HepG2 (cell line): ENCODE results near the gene DSCAML1. TPM values are rescaled to one million over a fixed set of nuclear protein-coding genes. Genes with fewer than 3 reads are reported as not detected.

Experiments
- ATF3 ChIP-seq: sonication (generic); formaldehyde crosslinking; IDR thresholded peaks from 2 replicates; pipeline ENCODE4 v1.4.0; 2020; ENCODE audit warnings: missing genetic modification reagents
- ATF7-NPFF ChIP-seq: sonication (generic); formaldehyde crosslinking; IDR thresholded peaks from 2 replicates; pipeline ENCODE4 v1.8.1; 2023; ENCODE audit warnings: mild to moderate bottlenecking, low read depth, missing genetic modification reagents, moderate library complexity
- CSRNP2 ChIP-seq: sonication (generic); formaldehyde crosslinking; conservative IDR thresholded peaks from 2 replicates; pipeline ENCODE4 v1.8.0; 2022; ENCODE audit warnings: low read depth, missing genetic modification reagents
- HDAC6 ChIP-seq: fragments of 200-600 bp; sonication (generic); IDR thresholded peaks from 2 replicates; pipeline ENCODE4 v1.7.0; 2017; ENCODE audit warnings: mild to moderate bottlenecking, antibody characterized with exemption, low read length, low read depth
- HMGXB4 ChIP-seq, 2 experiments: sonication (generic) in 1 of 2; formaldehyde crosslinking in 1 of 2; IDR thresholded peaks; 2 replicates each; pipeline versions ENCODE4 v1.4.0 to v1.6.1; 2018 to 2020; ENCODE audit warnings: missing genetic modification reagents in 2 of 2, borderline replicate concordance in 1 of 2, low read depth in 1 of 2, mild to moderate bottlenecking in 1 of 2, missing biosample characterization in 1 of 2
- MBD4 ChIP-seq: IDR thresholded peaks from 2 replicates; pipeline ENCODE4 v1.6.1; 2012; ENCODE audit warnings: low read length, inconsistent platforms, borderline replicate concordance
- MED8 ChIP-seq: sonication (generic); formaldehyde crosslinking; IDR thresholded peaks from 2 replicates; pipeline ENCODE4 v1.8.1; 2023; ENCODE audit warnings: mild to moderate bottlenecking, missing genetic modification reagents; ENCODE audit not compliant: insufficient replicate concordance
- NFE2L2 ChIP-seq: fragments of 150-350 bp; IDR thresholded peaks from 2 replicates; pipeline ENCODE4 v1.6.1; 2014; ENCODE audit warnings: low read length
- NPAS2 ChIP-seq: sonication (generic); formaldehyde crosslinking; IDR thresholded peaks from 2 replicates; pipeline ENCODE4 v1.8.0; 2022; ENCODE audit warnings: mild to moderate bottlenecking, missing genetic modification reagents, borderline replicate concordance
- SMAD3 ChIP-seq: sonication (generic); formaldehyde crosslinking; IDR thresholded peaks from 2 replicates; pipeline ENCODE4 v1.4.0; 2020; ENCODE audit warnings: missing genetic modification reagents
- SMC3 ChIP-seq: IDR thresholded peaks from 2 replicates; pipeline ENCODE4 v1.6.1; 2011; ENCODE audit warnings: low read length, improper control_type of control experiment
- SOX5 ChIP-seq: IDR thresholded peaks from 2 replicates; pipeline ENCODE4 v1.6.1; 2016; ENCODE audit warnings: borderline replicate concordance
- TP53 ChIP-seq: sonication (generic); formaldehyde crosslinking; conservative IDR thresholded peaks from 2 replicates; pipeline ENCODE4 v1.4.0; 2020; ENCODE audit warnings: missing genetic modification reagents
- TRIM24 ChIP-seq: sonication (generic); formaldehyde crosslinking; IDR thresholded peaks from 2 replicates; pipeline ENCODE4 v1.8.0; 2022; ENCODE audit warnings: mild to moderate bottlenecking, missing genetic modification reagents
- ZBTB20 ChIP-seq: sonication (generic); formaldehyde crosslinking; IDR thresholded peaks from 2 replicates; pipeline ENCODE4 v1.8.1; 2023; ENCODE audit warnings: missing genetic modification reagents, low read depth, mild to moderate bottlenecking, borderline replicate concordance
- ZFX ChIP-seq: sonication (generic); formaldehyde crosslinking; IDR thresholded peaks from 2 replicates; pipeline ENCODE4 v1.4.0; 2020; ENCODE audit warnings: mild to moderate bottlenecking, low read depth, missing genetic modification reagents, moderate library complexity
- ZNF20 ChIP-seq: sonication (generic); formaldehyde crosslinking; IDR thresholded peaks from 2 replicates; pipeline ENCODE4 v1.4.0; 2020; ENCODE audit warnings: mild to moderate bottlenecking, moderate library complexity, missing genetic modification reagents
- ZNF546 ChIP-seq: sonication (generic); formaldehyde crosslinking; conservative IDR thresholded peaks from 2 replicates; pipeline ENCODE4 v1.8.1; 2023; ENCODE audit warnings: mild to moderate bottlenecking, missing genetic modification reagents
- ZNF670 ChIP-seq: sonication (generic); formaldehyde crosslinking; IDR thresholded peaks from 2 replicates; pipeline ENCODE4 v1.8.0; 2022; ENCODE audit warnings: mild to moderate bottlenecking, missing genetic modification reagents, borderline replicate concordance
- ZNF709 ChIP-seq: sonication (generic); formaldehyde crosslinking; IDR thresholded peaks from 2 replicates; pipeline ENCODE4 v1.5.0; 2020; ENCODE audit warnings: mild to moderate bottlenecking, missing genetic modification reagents
- ZNF740 ChIP-seq: sonication (generic); formaldehyde crosslinking; IDR thresholded peaks from 2 replicates; pipeline ENCODE4 v1.4.0; 2020; ENCODE audit warnings: missing genetic modification reagents
- ZNF780A ChIP-seq: sonication (generic); formaldehyde crosslinking; IDR thresholded peaks from 2 replicates; pipeline ENCODE4 v1.8.0; 2022; ENCODE audit warnings: mild to moderate bottlenecking, missing genetic modification reagents, moderate library complexity
- ZNF850 ChIP-seq: sonication (generic); formaldehyde crosslinking; conservative IDR thresholded peaks from 2 replicates; pipeline ENCODE4 v1.9.0; 2021; ENCODE audit warnings: mild to moderate bottlenecking, missing genetic modification reagents
- ZNF878 ChIP-seq: sonication (generic); formaldehyde crosslinking; IDR thresholded peaks from 2 replicates; pipeline ENCODE4 v1.8.1; 2023; ENCODE audit warnings: mild to moderate bottlenecking, missing genetic modification reagents, moderate library complexity
- ZNF879 ChIP-seq: sonication (generic); formaldehyde crosslinking; IDR thresholded peaks from 2 replicates; pipeline ENCODE4 v1.8.1; 2023; ENCODE audit warnings: missing genetic modification reagents
- ZSCAN20 ChIP-seq: sonication (generic); formaldehyde crosslinking; IDR thresholded peaks from 2 replicates; pipeline ENCODE4 v1.4.0; 2020; ENCODE audit warnings: missing genetic modification reagents, mild to moderate bottlenecking, borderline replicate concordance
- ZSCAN29 ChIP-seq: sonication (generic); formaldehyde crosslinking; conservative IDR thresholded peaks from 2 replicates; pipeline ENCODE4 v1.4.0; 2020; ENCODE audit warnings: mild to moderate bottlenecking, missing genetic modification reagents
- polyA plus RNA-seq, 8 experiments: library from polyadenylated mRNA; depleted of rRNA in 3 of 8; stranded (reverse) in 7 of 8; unstranded in 1 of 8; fragments of >200 nt; fragmentation: Illumina TruSeq in 4 of 8; extraction: Trizol in 4 of 8; gene quantifications; 2 replicates each; pipeline versions ENCODE4 v1.2.1 to v1.2.3, GENCODE V29; 2011 to 2016; ENCODE audit warnings: low read depth in 4 of 8, missing spikeins in 1 of 8, mixed read lengths in 1 of 8; ENCODE audit not compliant: insufficient read depth in 1 of 8
- total RNA-seq, 5 experiments: library from RNA; depleted of rRNA; stranded (reverse); fragments of >200 nt; fragmentation: Illumina TruSeq; extraction: Trizol; gene quantifications; 2 replicates each; pipeline ENCODE4 v1.2.3, GENCODE V29; 2016; ENCODE audit warnings: low read depth in 1 of 5

DSCAML1 gene
- total and polyA plus RNA-seq, 2 of the 13 experiments (the other 11 are each of a cell fraction or from before 2014, with no cell fraction given): 0.29 to 0.40 TPM

GRCh38 chr11:117748771-117749540 is 48.1 kb downstream of the DSCAML1 start (continued):
- TF ChIP-seq NFE2L2 (no peak), ZBTB20 (CRISPR knock-in tag) (no peak), ZSCAN20 (no peak), NPAS2 (CRISPR knock-in tag) (no peak), ATF7-NPFF (CRISPR knock-in tag) (peak; percentile 45; the same call in 1 of the 2 replicates), ZNF709 (CRISPR knock-in tag) (no peak), HDAC6 (no peak), MBD4 (no peak), MED8 (no peak), ATF3 (CRISPR knock-in tag) (no peak), SMAD3 (CRISPR knock-in tag) (peak; percentile 78; the same call in 1 of the 2 replicates), ZNF879 (no peak), ZFX (CRISPR knock-in tag) (peak; percentile 62), TP53 (CRISPR knock-in tag) (no peak), ZNF20 (CRISPR knock-in tag) (no peak), SMC3 (0 out of 2 replicates have a peak, but pooled peaks have one; percentile 23), ZNF850 (CRISPR knock-in tag) (no peak), TRIM24 (no peak), ZNF780A (0 out of 2 replicates have a peak, but pooled peaks have one; percentile 43), ZSCAN29 (CRISPR knock-in tag) (no peak), CSRNP2 (CRISPR knock-in tag) (no peak), SOX5 (CRISPR knock-in tag) (peak; percentile 78; the same call in 1 of the 2 replicates), HMGXB4 (CRISPR knock-in tag; IDR thresholded peaks at IDR 0.05; ENCODE audit: borderline replicate concordance in 1 of 2, low read depth in 1 of 2) (no peak), ZNF546 (CRISPR knock-in tag) (no peak), ZNF670 (CRISPR knock-in tag) (no peak), ZNF878 (CRISPR knock-in tag) (peak; percentile 88), ZNF740 (no peak)
